Stimulated activated CD4-positive, alpha-beta T cell treated with anti-CD3 and anti-CD28 coated beads, Interleukin-4, amount 100 ng/mL, for 24 hours (primary cell): Measurements from ENCODE around the gene MT1F.

Source experiments
- DNase-seq: peaks from one replicate; pipeline ENCODE4 v3.0.0-alpha.2; 2020

Gene MT1F

GRCh38 chr16:56701534-56701933 is 43.8 kb downstream of the MT1F start:
- no peak for DNase-seq

GRCh38 chr16:56702836-56703235 is 45.1 kb downstream of the MT1F start:
- DNase-seq, result no peak
